ENCODE data around the gene ISLR. TPM values are rescaled to one million over a fixed set of nuclear protein-coding genes. Genes with fewer than 3 reads are reported as not detected.

ISLR gene
- total RNA-seq (2021) (not detected in 2 replicates), Bru-seq, nascent RNA (not detected), BruChase-seq, experiment 1, labeled RNA remaining after a 2-hour chase (not detected), BruChase-seq, experiment 2, labeled RNA remaining after a 6-hour chase (not detected)
- long read RNA-seq = 0 reads

GRCh38 chr15:74173380-74174218, at the start of gene ISLR:
ISLR (plus strand) TSS chr15:74173710; CDS start chr15:74174859, 1,149 bp downstream.
- Histone ChIP-seq H4K20me1 (ENCODE audit: insufficient read depth) (no peaks in the 10 kb centered on the region), H3K4me1 (replicated peaks; ENCODE audit: insufficient read depth) (peaks cover 23% of the 10 kb centered on the region), H3F3A (ENCODE audit: insufficient read depth, low read depth) (peaks cover 19% of the 10 kb centered on the region), H3K4me2 (no peak within 1 kb of the TSS), H3K27ac (no peak within 1 kb of the TSS), H3K36me3 (ENCODE audit: low read depth) (no peaks in the 10 kb centered on the region), H3K9me3 (ENCODE audit: insufficient read depth, low read depth) (no peaks in the 10 kb centered on the region), H3K9me2 (ENCODE audit: insufficient read depth) (no peaks in the 10 kb centered on the region), H3K79me2 (ENCODE audit: low read depth) (no peaks in the 10 kb centered on the region), H3K27me3 (ENCODE audit: insufficient read depth, low read depth) (no peaks in the 10 kb centered on the region), H3K4me3 (no peak within 1 kb of the TSS), H2AFZ (no peak within 1 kb of the TSS)
- ChIA-PET POLR2A (ENCODE audit: unreplicated experiment) (no interaction called here), CTCF (interaction anchor here (0.6 kb wide), 1 partner anchor 201 kb away, joined by 4 read pairs; no protein-coding TSS in a partner anchor)
- intact Hi-C loops (cut with micrococcal nuclease; ENCODE audit: unreplicated experiment) = no loop called here
- DNase-seq = no peak
- no TSS peak for BruUV-seq (replicated peaks)
- TF ChIP-seq CTCF (conservative IDR thresholded peaks at IDR 0.05) (no peak), EZH2 (IDR thresholded peaks at IDR 0.05; ENCODE audit: low read depth) (no peak)

- DNase-seq = no peak
- Histone ChIP-seq H3K4me1 (replicated peaks; ENCODE audit: insufficient read depth) (0 out of 2 replicates have a peak, but pooled peaks cover 8% of the 10 kb centered on the region), H3F3A (ENCODE audit: insufficient read depth, low read depth) (no peaks in the 10 kb centered on the region), H4K20me1 (ENCODE audit: insufficient read depth) (no peaks in the 10 kb centered on the region), H3K9me3 (ENCODE audit: insufficient read depth, low read depth) (no peaks in the 10 kb centered on the region), H3K9me2 (ENCODE audit: insufficient read depth) (no peaks in the 10 kb centered on the region), H3K4me2 (no peak overlapping the region), H3K27ac (no peak overlapping the region), H3K79me2 (ENCODE audit: low read depth) (no peaks in the 10 kb centered on the region), H3K27me3 (ENCODE audit: insufficient read depth, low read depth) (peaks cover 21% of the 10 kb centered on the region), H2AFZ (no peak overlapping the region), H3K36me3 (ENCODE audit: low read depth) (no peaks in the 10 kb centered on the region), H3K4me3 (no peak overlapping the region)
- ChIA-PET CTCF (no interaction called here), POLR2A (ENCODE audit: unreplicated experiment) (no interaction called here)
- no peak for TF ChIP-seq EZH2 (IDR thresholded peaks at IDR 0.05; ENCODE audit: low read depth)
- no peak for TF ChIP-seq CTCF (conservative IDR thresholded peaks at IDR 0.05)
- BruUV-seq (replicated peaks) = no TSS peak
- intact Hi-C loops (cut with micrococcal nuclease; ENCODE audit: unreplicated experiment) = no loop called here
Observed at GRCh38 chr15:74124196-74124595, 49.3 kb upstream of the ISLR start.

- no TSS peak for BruUV-seq (replicated peaks)
- Histone ChIP-seq H4K20me1 (ENCODE audit: insufficient read depth) (no peaks in the 10 kb centered on the region), H3K27me3 (ENCODE audit: insufficient read depth, low read depth) (peaks cover 26% of the 10 kb centered on the region), H3K79me2 (ENCODE audit: low read depth) (no peaks in the 10 kb centered on the region), H3K9me2 (ENCODE audit: insufficient read depth) (no peaks in the 10 kb centered on the region), H3K36me3 (ENCODE audit: low read depth) (no peaks in the 10 kb centered on the region), H3F3A (ENCODE audit: insufficient read depth, low read depth) (no peaks in the 10 kb centered on the region), H3K27ac (no peak overlapping the region), H3K9me3 (ENCODE audit: insufficient read depth, low read depth) (no peaks in the 10 kb centered on the region), H3K4me2 (no peak overlapping the region), H3K4me1 (replicated peaks; ENCODE audit: insufficient read depth) (0 out of 2 replicates have a peak, but pooled peaks cover 8% of the 10 kb centered on the region), H3K4me3 (no peak overlapping the region), H2AFZ (no peak overlapping the region)
- no peak for TF ChIP-seq CTCF (conservative IDR thresholded peaks at IDR 0.05)
- no peak for TF ChIP-seq EZH2 (IDR thresholded peaks at IDR 0.05; ENCODE audit: low read depth)
- intact Hi-C loops (cut with micrococcal nuclease; ENCODE audit: unreplicated experiment) = loop anchor here (5.0 kb wide), 1 partner anchor 167 kb away; no protein-coding TSS in a partner anchor
- ChIA-PET CTCF (no interaction called here), POLR2A (ENCODE audit: unreplicated experiment) (no interaction called here)
- DNase-seq = no peak
Observed at GRCh38 chr15:74124759-74125158, 48.8 kb upstream of the ISLR start.

All from PC-9 (cell line).